ENCODE results near the gene PARK7.
A peak's percentile ranks its signal among the peaks of the same experiment; 100 is the strongest.
"Not testable (repeated sequence)": the region's sequence is repeated elsewhere in the genome, so short reads cannot be mapped to it uniquely, and the experiment has no call there.

The PARK7 gene

DNA sequence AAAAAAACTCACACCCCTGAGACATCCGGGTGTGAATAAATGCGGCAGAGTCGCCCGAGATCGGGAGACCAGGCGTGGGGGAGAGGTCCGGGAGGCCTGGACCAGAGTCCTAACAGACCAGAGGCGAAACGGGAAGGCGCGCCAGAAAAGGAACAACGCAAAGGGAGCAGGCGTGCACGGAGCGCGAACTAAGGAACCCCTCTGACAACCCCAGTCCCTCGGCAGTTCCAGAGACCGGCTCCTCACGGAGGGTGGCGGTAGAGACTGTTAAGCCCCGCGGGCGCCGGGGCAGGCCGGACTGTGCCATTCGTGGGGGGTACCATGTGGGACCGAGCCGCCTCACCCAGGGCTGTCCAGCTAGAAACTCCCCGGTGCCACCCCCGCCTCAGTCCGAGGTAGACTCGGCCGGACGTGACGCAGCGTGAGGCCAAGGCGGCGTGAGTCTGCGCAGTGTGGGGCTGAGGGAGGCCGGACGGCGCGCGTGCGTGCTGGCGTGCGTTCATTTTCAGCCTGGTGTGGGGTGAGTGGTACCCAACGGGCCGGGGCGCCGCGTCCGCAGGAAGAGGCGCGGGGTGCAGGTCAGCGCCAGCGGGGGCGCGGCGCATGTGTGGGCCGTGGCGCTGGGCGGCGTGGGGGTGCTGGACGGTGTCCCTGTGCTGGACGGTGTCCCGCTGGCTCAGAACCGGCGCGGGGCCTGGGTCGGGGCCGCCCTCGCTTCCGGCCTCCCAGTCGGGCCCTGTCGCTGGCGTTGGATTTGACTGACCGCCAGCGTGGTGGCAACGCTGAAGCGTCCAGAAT lies at the start of gene PARK7:
Gene PARK7, plus strand, starts transcription at position 496 of the 798 bp plus-strand sequence. CDS start 1,075 bp downstream, outside the sequence.
- DNase-seq, result peak; percentile 99

DNA sequence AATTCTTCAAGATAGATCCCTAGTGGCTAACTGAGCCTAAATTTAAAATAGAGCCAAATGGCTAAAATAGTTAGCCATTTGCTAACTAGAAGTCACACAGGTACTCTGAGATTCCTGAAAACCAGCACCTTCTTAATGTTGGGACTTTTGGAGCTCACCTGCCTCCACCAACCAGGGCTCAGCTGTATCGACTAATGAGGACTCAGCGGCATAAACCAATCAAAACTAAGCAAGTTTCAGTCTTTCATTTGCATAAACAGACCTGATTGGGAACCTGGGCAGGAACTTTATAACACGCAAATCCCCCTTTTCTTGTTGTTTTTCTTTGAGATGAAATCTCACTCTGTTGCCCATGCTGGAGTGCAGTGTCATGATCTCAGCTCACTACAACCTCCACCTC lies 49.4 kb upstream of the PARK7 start:
- DNase-seq, result no peak

DNA sequence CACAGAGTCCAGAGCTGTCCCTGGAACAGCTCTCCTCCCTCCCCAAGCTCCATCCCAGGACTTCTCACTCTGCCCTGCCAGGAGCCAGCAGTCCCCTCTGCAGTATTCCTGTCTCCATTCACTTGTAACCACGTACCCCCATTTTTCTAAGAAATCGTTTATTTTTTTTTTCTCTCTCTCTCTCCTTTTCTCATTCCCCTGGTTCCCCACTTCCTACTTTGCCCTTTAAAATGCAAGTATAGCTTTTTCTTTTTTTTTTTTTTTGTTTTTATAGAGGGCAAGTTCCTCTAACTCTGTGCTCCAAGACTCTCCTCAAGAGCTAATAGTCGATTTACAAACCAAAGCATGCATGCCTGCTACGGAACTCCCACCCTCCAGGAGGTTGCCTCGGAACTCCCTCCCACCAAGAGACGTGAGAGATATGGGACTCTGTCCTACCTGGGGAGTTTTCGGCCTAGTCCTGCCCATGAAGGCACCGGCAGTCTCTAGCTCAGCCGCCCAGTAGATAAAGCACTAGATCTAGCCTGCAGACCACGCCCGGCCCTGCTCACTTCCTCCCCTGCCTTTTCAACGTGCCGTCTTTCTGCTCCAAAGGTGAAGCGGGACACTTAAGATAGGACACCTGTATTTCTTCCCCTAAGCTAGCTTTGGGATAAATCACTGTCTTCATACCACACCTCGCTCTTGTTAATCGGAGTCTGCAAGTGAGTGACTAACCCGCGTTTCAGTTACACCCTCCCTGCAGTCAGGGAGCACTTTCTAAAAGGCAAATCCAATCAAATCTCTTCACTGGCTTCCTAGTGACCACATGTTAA lies 48.6 kb upstream of the PARK7 start:
- no peak for DNase-seq

DNA sequence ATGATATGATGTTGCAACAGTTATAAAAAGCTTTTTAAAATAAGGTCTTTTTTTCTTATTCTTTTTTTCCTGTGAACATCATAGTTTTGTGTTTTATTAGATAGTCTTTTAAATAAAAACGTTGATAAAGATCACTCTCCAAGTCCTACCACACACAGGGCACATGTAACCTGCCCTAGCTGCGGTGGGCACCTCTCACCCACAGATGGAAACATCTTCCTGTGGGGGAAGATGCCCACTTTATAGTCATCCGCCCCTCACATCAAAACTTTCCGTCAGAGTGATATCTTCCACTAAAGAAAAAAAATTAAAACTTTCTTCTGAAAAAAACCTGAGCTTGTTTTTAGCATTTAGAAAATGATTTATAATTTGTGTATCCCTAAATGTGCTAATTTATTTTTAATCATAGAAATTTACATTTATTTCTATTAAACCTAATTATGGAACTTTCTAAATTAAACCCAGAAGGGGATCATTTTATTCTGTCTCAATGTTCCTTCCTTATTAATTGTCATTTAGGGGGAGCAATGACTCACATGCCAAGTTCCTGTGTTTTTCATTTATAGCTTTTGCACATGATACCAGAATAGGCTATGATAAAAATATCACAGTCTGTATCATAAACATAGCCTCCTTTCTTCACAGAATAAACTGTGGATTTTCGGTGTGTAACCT lies 45.5 kb upstream of the PARK7 start:
- DNase-seq, result no peak

DNA sequence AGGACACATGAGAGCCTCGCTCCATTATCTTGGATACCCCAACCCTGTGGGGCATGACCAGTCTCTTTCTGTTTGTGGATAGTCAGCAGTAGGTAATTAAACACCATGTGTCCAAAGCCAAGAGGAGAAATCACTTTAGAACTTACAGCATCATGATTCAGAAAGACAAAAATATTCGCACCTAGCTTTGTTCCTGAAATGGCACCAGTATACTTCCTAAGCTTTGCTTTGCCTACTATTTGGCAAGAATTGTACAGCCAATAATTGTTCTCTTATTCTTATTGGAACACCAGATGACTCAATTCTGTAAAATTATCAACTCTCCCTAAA lies 45.0 kb upstream of the PARK7 start:
- DNase-seq, result no peak

DNA sequence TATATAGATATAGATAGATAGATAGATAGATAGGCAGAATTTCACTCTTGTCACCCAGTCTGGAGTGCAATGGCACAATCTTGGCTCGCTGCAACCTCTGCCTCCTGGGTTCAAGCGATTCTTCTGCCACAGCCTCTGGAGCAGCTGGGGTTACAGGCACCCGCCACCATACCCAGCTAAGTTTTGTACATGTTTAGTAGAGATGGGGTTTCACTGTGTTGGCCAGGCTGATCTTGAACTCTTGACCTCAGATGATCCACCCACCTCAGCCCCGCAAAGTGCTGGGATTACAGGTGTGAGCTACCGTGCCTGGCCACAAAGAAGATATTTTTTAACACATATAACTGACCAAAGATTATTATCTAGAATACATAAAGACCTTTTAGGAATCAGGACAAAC lies 43.5 kb upstream of the PARK7 start:
- DNase-seq, result not testable (repeated sequence)

DNA sequence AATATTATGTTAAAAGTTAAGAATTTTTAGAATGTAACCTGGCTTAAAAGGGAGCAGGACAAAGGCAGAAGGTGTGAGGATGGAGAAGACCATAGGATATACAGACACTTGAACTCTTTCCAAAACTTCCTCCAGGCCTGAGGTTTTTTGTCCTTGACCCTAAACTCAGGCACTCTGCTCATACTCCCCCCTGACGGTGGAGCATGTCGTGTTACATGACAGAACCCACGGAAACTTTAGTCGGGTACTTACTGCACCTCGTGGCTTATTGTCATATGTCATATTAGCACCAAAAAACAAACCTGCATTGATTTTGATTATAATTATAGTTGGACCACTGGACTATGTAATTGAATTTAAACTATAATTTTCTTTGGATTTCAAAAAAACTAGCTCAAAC lies 41.6 kb upstream of the PARK7 start:
- no peak for DNase-seq

DNA sequence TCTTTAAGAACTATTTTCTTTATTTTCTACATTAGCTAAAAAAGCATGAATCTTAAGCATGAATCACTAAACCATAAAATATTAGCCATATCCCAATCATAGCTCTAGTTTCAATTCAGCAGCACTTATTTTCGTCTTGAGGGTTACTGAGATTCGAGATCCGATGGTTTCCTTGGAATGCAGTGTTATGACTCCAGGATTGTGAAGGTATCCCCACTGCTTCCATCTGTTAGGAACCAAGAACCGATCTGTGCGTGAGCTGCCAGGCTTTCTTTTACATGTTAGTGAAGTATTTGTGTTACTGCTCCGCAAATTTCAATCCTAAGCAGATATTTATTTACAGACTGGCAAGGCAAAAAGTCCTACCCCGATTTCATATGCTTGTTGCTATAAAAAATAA lies 39.7 kb upstream of the PARK7 start:
- DNase-seq, result no peak

DNA sequence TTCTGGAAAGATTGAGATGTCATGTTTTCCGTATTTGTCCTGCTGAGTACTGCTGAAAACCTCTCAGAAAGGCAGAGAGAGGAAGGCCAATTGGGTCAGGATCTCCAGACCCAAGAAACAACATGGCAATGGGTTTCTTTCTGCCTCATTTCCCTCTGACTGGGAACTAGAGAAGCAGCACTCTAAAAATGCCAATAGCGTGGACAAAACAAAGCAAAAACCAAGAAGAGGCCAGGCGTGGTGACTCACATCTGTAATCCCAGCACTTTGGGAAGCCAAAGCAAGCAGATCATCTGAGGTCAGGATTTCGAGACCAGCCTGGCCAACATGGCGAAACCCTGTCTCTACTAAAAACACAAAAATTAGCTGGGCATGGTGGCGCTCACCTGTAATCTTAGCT lies 39.2 kb upstream of the PARK7 start:
- DNase-seq, result no peak

DNA sequence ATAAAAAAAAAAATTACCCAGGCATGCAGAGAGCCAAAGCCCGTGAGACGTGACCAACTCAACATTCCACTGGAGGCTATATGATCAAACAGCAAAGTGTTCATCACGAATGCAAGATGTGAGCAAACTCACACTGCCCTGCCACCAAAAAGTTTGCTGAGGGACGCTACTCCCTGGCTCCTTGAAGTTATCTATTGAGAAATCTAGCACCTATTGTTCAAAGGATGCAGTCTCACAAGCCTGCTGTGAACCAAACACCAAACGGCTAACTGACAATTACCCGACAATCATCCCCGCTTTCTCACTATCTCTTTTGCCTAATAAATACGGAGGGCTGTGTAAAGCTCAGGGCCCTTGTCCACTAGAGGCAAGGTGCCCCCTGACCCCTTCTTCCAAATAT lies 34.5 kb upstream of the PARK7 start:
- DNase-seq, result not testable (repeated sequence)

DNA sequence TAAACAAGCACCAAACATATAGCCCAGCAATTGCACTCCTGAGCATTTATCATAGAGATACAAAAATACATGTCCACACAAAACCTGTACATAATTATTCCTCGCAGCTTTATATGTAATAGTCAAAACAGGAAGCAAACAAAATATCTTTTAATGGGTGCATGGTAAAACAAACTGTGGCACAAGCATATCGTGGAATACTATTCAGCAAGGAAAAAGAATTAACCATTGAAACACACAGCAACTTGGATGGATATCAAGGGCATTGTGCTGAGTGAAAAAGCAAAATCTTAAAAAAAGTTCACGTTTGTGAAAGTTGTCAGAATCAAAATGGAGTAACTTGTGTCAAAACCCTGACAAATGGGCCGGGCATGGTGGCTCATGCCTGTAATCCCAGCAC lies 33.3 kb upstream of the PARK7 start:
- DNase-seq, result no peak

DNA sequence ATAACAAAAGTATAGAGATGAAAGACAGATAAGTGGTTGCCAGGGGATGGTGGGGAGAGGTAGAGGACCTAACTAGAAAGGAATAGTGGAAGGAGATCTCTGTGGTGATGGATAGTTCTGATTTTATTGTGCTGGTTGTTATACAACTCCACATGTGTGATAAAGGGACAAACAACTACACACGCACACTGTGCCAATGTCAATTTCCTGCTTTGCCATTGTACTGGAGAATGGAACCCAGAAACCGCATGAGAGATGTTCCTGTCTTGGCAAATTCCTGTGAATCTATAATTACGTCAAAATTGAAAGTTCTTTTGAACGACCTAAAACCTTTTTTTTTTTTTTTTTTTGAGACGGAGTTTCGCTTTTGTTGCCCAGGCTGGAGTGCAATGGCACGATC lies 31.9 kb upstream of the PARK7 start:
- DNase-seq, result no peak

DNA sequence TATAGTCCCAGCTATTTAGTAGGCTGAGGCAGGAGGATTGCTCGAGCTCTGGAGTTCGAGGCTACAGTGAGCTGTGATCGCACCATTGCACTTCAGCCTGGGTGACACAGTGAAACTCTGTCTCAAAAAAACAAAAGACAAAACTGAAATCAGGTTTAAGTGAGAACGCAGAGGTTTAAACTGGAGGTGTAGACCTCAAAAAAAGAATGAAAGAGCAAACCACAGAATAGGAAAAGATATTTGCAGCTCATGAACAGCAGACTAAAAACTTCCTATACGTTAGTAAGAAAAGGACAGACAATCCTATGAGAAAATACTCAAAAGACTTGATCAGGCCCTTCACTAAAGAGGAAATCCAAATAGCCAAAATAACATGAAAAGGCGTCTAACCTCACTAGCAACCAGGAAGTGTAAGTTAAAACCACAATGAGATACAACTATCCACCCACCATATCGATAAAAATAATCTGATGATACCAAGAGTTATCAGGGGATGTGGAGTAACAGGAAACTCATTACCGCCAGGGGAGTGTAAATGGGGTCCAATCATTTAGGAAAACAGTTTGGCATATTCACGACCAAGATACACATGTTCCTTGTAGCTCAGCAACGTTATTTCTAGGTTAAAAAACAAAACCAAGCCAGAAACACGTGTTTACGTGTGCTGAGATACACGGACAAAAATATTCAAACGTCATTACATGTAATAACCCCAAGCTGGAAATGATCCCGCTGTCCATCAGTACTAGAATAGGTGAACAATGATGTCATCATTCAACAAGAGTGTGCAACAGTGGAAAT lies 30.7 kb upstream of the PARK7 start:
- no peak for DNase-seq

DNA sequence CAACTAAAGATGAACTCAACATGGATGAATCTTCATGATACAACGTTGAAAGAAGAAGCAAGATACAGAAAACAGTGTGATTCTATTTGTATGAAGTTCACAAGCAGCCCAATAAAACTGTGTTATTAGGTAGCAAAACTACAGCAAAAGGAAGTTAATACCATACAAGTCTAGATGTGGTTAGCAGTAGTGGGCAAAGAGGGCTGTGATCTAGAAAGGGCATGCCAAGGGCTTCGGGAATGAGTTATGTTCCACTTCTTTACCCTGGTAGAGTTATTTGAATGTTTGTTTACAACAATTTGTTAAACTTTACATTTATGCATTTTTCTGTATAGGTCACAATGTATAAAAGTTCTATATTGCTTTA lies 30.1 kb upstream of the PARK7 start:
- DNase-seq, result no peak

DNA sequence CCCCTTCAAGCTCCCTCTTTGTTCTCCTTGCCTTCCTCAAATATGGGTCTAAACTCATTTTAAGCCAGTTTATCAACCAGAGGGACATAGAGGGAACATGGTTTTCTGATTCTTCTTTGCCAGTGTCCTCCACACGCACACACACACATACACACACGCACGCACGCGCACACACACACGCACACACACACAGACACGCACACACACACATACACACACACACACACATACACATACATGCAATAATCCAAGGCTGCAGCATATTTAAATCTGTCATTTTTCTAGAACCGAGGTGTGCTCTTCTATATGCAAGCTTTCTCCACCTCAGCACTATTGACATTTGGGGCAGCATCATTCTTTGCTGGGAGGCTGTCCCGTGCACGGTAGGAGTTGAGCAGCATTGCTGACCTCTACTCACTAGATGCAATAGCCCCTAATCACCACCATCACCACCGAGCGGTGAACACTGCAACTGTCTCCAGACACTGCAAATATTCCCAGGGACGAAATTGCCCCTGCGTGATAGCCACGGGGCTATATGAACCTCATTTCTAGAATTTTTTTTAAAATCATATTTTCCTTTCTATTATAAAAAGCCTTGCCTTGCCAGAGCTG lies 28.9 kb upstream of the PARK7 start:
- DNase-seq, result no peak

DNA sequence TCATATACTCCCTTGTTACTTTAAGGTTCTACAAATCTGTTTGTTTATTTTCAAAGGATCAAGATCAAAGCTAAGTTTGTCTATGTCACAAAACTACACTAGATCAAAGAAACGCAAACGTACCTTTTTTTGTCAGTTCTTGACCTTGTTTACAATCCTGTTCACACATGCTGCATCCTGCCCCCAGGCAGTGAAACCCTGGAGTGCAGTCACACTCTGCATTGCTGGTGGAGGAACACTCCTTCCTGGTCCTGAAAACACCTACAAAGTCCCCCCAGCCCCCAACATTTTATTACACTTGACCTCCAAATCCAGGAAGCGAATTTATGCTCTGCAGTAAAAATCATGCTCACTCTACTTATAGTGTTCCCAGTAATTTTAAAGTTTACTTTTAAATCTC lies 23.4 kb upstream of the PARK7 start:
- no peak for DNase-seq

DNA sequence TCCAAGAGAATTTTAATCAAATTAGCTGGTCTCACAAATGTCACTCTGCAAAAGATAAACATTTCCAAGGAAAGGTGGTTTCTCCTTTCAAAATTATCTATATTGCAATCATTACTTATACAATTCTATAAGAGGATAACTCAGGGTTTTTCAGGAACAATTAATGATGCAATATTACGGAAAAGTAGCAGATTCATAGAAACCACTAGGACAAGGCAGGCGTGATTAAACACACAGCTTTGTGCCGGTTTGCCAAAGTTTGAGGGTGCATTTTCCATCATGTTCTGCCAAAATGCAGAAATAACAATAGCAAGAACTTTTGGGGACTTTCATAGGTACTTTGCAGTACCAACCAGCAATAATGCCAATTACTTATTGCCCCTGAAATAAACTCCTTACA lies 21.5 kb upstream of the PARK7 start:
- no peak for DNase-seq

DNA sequence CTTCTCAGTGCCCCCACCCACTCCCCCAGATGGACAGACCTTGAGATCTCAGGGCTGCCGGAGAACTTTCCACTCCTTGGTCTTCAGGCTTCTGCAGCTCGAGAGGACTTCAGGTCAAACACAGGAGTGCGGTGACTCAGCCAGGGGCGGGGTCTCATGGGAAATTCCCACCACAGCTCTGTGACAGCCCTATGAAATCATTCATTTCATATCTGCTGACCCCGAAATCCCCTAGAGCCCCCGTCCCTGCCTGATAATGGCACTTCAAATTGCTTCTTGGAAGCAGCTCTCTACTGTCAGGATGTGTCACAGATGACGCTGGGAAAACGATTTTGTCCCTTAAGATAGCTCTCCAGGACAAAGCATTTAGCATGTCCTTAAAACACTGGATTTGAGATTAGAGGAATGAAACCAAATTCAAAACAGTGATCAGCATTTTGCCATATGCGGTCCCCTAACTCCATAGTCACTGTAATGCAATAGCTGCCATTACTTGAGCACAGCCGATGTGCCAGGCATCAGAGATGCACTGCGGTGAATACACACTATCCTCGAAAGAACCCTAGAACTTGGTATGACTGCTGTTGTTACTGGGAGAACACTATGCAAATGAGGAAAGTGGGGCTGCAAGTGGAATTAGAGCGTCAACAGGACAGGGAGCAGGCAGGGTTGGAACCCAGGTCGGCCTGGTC lies 20.6 kb upstream of the PARK7 start, which contains the start of gene TNFRSF9:
Gene TNFRSF9, minus strand, starts transcription at position 95 of the 692 bp plus-strand sequence. CDS start 845 bp downstream, outside the sequence.
- DNase-seq, result no peak

DNA sequence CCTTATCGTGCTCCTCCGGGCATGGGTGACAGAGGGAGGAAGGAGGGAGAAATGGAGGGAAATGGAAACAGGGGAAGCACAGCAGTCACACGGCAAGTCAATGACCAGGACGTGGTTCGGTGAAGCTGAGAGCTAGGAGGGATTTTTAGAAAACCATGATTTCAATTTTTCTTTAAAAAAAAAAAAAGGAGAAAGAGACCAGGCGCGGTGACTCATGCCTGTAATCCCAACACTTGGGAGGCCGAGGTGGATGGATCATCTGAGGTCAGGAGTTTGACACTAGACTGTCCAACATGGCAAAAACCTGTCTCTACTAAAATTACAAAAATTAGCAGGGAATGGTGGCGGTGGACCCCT lies 20.1 kb upstream of the PARK7 start:
- no peak for DNase-seq

DNA sequence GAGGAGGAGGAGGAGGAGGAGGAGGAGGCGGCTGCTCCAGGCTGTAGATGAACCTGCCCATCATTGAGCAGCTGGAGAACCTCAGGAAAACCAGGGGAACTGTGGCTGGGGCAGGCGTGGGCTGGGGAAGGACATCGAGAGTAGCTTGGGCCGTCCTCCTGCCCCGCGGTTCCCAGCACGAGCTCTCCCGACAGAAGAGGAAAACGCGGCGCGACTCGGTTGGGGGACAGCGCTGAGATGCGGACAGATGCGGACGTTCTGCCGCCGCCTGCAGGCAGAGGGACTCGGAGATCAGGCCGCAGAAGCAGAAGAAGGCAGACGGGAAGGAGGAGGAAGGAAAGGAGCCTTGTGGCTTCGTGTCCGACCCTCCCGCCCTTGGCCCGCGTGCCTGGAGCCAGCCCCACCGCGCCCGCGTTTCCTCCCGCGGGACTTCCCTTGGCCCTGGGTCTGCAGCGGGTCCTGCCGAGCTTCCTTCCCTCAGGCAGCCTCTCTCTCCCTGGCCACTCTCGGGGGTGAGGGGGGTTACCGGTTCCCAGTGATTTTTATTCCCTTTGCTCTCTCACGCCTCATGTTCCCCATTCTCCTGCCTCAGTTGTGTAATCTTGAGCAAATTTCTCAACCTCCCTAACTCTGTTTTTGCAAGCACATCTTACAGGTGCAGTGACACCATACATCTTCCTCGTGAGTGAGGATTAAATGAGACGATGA lies 19.1 kb upstream of the PARK7 start:
- DNase-seq, result no peak

DNA sequence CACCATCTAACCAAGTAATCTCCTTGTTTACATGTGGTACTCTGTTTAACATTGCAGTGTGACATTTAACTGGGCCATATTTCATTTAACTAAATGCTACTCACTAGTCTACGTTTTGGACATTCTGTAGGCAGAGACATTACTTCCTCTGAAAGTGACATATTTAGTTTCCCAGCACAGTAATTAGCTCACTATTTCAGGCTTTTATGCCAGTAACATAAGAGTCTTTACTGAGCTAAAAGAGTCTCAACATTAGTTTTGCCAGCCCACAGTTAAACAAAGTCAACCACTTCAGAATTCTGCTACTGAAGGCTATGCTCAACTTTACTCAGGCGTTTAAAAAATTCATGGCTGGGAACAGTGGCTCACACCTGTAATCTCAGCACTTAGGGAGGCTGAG lies 18.3 kb upstream of the PARK7 start:
- DNase-seq, result no peak

Data from NCI-H446 treated with DMSO at 0.1 percent for 48 hours (cell line).